ENCODE measurements around the gene HGFAC.

DNA sequence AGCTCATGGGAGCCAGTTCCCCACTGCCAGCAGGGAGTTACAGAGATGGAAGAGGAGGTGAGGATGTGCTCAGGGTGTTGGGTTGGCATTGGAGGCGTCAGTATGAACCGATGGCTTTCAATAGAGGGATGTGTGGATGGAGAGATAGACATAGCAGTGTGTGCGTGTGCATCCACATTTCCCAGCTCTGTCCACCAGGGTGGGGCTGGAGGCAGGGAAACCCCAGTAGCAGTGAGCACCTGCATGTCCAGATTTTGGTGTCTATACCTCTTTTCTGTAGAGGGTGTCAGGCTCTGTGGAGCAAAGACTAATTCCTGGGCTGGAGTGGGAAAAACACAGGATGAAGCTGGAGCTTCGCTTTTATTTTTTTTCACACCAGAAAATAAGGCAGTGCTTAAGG, 37.2 kb upstream of the HGFAC start:
- TF ChIP-seq, protein P1, sequence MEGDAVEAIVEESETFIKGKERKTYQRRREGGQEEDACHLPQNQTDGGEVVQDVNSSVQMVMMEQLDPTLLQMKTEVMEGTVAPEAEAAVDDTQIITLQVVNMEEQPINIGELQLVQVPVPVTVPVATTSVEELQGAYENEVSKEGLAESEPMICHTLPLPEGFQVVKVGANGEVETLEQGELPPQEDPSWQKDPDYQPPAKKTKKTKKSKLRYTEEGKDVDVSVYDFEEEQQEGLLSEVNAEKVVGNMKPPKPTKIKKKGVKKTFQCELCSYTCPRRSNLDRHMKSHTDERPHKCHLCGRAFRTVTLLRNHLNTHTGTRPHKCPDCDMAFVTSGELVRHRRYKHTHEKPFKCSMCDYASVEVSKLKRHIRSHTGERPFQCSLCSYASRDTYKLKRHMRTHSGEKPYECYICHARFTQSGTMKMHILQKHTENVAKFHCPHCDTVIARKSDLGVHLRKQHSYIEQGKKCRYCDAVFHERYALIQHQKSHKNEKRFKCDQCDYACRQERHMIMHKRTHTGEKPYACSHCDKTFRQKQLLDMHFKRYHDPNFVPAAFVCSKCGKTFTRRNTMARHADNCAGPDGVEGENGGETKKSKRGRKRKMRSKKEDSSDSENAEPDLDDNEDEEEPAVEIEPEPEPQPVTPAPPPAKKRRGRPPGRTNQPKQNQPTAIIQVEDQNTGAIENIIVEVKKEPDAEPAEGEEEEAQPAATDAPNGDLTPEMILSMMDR (IDR thresholded peaks at IDR 0.05; ENCODE audit: low read depth, low read length, poor library complexity, severe bottlenecking), result no peak
- no peak for TF ChIP-seq EZH2phosphoT487 (IDR thresholded peaks at IDR 0.05; ENCODE audit: borderline replicate concordance, low read length)
